GM12801 (cell line): Measurements from ENCODE around the gene MYO7B.

Source experiments
- TF ChIP-seq, protein P1 (sequence below): IDR thresholded peaks from one replicate; pipeline ENCODE4 v1.5.1; 2011; ENCODE audit warnings: control low read depth; ENCODE audit not compliant: insufficient read length; ENCODE audit errors: extremely low read depth

Gene MYO7B

DNA sequence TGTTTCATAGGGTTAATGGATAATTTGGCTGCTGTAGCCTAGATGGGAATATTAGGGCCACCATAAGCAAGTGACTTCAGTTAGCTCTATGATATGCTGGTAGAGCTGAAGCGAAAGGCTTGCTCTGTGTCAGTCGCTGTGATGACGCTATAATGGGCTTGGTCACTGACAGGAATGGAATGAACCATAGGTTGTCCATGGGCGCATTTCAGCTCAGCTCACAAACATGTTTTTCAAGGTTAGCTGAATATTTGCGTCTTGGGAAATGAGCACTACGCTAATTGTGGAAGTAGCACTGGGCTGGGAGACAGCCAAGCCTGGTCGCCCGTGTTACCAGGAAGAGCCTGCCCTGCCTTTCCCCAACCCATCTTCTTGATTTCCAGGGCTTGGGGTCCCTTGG lies 3.2 kb upstream of the MYO7B start:
- TF ChIP-seq, protein P1, sequence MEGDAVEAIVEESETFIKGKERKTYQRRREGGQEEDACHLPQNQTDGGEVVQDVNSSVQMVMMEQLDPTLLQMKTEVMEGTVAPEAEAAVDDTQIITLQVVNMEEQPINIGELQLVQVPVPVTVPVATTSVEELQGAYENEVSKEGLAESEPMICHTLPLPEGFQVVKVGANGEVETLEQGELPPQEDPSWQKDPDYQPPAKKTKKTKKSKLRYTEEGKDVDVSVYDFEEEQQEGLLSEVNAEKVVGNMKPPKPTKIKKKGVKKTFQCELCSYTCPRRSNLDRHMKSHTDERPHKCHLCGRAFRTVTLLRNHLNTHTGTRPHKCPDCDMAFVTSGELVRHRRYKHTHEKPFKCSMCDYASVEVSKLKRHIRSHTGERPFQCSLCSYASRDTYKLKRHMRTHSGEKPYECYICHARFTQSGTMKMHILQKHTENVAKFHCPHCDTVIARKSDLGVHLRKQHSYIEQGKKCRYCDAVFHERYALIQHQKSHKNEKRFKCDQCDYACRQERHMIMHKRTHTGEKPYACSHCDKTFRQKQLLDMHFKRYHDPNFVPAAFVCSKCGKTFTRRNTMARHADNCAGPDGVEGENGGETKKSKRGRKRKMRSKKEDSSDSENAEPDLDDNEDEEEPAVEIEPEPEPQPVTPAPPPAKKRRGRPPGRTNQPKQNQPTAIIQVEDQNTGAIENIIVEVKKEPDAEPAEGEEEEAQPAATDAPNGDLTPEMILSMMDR, result no peak

DNA sequence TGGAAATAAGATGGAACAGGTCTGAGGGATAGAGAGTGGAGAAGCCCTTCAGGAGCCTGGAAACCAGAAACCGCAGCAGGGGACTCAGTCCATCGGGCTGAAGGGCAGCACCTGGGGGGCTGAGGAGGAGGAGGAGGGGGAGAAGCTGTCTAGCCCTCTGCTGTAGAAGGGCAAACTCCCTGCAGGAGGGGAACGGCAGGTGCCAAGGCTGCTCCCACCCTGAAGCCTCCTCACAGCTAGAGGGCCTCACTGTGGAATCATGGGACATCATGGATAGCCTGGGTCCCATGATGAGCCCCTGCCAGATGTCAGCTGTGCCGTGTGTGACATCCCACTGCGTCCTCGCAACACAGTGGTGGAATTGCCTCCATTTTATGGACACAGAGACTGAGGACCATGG lies 435 bp downstream of the MYO7B start:
- TF ChIP-seq, protein P1, result no peak

DNA sequence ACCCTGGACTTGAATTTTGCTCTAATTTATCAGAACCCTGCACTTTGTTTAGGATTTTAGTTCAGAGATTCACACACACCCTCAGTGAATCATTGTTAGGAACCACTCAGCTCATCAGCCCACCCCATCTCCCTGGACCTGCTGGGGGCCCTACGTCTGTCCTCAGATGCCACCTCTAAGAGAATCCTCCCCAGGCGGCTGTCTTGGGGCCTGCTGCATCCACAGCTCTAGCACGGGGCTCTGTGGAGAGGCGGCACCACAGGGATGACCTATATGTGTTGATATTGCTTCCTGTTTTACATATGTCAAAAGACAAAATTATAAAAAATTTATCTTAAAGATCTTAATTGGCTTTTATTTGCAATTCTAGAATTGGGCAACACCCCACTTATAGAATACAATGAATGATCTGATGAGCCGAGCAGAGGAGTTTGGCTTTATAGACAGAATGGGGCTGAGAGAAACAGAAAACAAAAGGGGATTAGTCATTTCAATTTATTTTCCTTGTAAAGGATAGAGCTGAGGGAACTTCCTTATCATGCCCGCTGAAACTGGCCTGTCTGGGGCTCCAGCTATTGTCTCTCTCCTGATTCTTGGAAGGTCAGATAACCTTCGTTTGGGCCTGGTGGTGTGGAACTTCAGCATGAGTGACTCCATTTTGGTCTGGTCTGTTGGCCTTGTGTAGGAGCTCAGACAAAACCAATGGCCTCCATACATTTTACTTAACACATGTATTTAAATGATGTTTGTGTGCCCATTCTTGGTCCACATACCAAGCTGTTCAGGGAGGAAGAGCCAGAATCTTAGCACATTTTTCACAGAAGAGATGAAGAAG lies 1.4 kb downstream of the MYO7B start:
- TF ChIP-seq, protein P1, result no peak

DNA sequence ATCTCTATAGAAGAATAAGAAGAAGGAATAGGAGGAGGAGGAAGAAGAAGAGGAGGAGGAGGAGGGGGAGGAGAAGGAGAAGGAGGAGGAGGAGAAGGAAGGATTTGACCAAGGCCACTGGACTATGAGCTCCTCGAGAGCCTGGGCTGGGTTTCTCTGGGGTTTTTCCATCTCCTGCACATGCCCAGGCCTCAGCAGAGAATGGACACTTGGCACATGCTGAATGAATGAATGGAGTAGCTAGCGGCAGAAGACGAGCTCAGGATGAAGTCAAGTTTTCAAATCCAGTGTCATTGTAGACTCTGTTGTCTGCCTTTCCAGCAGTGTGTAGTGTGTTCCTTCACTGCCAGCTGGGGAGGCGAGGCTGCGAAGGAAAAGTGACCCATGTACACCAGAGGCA lies 2.2 kb downstream of the MYO7B start:
- TF ChIP-seq, protein P1, result no peak

DNA sequence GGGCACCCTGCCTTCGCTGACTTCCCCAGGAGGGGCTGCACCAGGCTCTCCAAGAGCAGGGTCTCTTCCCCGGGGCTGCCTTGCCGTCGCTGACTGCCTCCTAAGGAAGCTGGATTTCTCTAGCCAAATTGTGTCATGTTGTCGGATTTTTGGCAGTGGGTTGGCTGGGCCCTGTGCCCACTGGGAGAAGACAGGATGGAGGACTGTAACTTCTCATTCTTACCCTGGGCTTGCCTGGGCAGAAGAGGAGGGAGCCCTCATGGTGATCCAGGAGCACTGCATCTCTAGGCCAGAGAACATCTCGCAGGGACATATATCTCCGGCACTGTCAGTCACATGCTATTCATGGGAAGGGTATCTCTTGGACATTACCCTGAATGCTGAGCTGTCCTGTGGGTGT lies 6.3 kb downstream of the MYO7B start:
- TF ChIP-seq, protein P1, result no peak

DNA sequence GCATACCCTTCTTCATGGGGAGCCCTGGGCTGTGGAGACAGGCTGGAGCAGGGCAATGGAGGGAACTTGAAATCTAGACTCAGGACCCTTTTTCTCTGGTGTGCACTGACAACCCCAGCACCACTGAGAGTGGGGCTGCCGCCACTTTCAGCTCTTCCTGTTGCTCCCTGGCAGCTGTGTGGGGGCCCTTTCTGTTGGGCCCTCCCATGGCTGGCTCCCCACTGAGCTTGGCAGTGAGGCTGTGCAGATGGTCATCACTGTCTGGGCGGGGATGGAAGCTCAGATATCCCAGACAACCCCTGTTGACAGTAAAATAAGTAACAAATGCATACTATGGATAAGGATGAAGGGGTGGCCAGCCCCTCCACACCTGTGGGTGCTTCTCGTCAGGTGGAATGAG lies 6.7 kb downstream of the MYO7B start:
- TF ChIP-seq, protein P1, result no peak

DNA sequence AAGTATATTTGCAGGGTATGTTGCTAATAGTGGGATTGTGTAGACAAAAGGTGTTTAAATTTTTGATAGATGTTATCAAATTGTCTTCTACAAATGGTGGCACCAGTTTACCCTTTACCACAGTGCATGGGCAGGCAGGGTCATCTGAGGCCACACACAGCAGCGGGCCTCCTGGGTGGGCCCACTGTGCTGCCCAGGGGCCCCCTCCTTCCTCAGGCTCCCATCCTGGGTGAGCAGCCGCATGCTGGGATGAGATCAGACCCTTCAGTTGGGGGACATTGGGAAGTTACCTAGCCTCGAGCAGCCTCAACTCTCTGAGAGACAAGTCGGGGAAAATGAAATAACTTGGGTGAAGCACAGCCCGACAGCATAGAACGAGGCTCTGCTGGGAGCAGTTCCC lies 9.7 kb downstream of the MYO7B start:
- TF ChIP-seq, protein P1, result no peak
